Fibroblast of villous mesenchyme (primary cell): ENCODE results near the gene HECW1. TPM values are rescaled to one million over a fixed set of nuclear protein-coding genes. Genes with fewer than 3 reads are reported as not detected.

Experiments
- DNase-seq: peaks from one replicate; pipeline ENCODE4 v3.0.0-alpha.2; 2010; ENCODE audit warnings: low read depth
- H3K4me3 ChIP-seq: 2 replicates; pipeline ENCODE4 v1.5.1; 2011; ENCODE audit warnings: low read depth, mild to moderate bottlenecking, low read length
- CTCF ChIP-seq: IDR thresholded peaks from 2 replicates; pipeline ENCODE4 v1.5.1; 2012; ENCODE audit warnings: low read depth, mild to moderate bottlenecking, low read length; ENCODE audit not compliant: insufficient read depth
- total RNA-seq: library from RNA; depleted of rRNA; stranded (reverse); fragments of >200 nt; gene quantifications from 2 replicates; pipeline ENCODE4 v1.2.3, GENCODE V29; 2012

HECW1 gene
- total RNA-seq, 1 donor = 1.7 TPM

DNA sequence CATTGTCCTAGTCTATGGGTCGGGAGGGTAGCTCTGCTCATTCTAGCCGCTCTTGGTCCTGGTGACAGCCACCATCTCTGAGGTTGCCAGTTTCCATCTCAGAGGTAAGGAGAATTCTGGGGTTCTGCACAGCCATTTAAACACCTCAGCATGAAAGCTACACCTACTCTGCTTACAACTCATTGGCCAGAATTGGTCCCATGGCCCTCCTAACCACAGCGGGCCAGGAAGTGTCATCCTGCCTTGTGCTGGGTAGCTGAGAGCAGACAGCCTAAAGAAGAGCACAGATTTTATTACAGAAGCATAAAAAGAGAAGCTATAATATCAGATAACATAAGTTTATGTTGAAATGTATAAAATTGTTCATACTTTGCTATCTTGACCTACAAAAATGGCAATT is 152.7 kb downstream of the HECW1 start:
- no peak for DNase-seq
- TF ChIP-seq CTCF = no peak
- no peak overlapping the region for H3K4me3 ChIP-seq

DNA sequence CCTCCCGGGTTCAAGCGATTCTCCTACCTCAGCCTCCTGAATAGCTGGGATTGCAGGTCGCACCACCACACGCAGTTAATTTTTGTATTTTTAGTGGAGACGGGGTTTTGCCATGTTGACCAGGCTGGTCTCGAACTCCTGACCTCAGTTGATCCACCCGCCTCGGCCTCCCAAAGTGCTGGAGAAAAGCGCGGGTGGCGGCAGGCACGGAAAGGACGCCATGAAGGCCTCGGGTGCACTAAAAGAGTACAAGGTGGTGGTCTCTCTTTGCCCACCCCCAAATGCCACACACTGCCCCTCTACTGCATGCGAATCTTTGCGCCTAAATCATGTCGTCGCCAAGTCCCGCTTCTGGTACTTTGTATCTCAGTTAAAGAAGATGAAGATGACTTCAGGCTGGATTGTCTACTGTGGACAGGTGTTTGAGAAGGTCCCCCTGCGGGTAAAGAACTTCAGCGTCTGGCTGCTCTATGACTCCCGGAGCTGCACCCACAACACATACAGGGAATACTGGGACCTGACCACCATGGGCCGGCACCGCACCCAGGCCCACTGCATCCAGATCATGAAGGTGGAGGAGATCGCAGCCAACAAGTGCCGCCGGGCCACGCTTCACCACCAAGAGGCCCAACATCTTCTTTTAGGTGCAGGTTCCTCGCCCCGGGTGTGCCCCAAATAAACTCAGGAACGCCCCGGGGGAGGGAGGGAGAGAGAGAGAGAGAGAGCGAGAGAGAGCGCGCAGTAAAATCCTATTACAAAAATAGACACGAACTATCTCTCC is 161.7 kb downstream of the HECW1 start:
- no peak for DNase-seq
- H3K4me3 ChIP-seq = no peak overlapping the region
- no peak for TF ChIP-seq CTCF

GRCh38 chr7:43274752-43275151 is 162.3 kb downstream of the HECW1 start:
- H3K4me3 ChIP-seq = no peak overlapping the region
- no peak for DNase-seq
- no peak for TF ChIP-seq CTCF

DNA sequence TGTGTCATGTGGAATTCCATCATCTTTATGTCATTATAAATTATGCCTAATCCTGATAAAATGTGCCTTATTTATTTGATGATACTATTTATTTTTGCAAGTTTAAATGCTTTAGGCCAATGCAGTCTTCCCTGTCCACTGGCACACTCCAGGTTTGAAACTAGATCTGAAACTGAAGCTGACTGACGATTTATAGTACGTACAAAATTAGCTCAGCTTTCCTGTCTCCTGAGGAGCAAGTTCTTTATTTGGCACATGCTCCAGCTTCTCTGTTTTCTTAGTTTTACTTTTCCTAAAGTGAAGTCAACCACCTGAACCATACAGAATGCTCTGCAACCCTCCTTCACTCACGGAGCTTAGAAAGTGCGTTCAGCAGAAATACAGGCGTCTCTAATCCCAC is 164.1 kb downstream of the HECW1 start:
- no peak for DNase-seq
- H3K4me3 ChIP-seq = no peak overlapping the region
- TF ChIP-seq CTCF = no peak

DNA sequence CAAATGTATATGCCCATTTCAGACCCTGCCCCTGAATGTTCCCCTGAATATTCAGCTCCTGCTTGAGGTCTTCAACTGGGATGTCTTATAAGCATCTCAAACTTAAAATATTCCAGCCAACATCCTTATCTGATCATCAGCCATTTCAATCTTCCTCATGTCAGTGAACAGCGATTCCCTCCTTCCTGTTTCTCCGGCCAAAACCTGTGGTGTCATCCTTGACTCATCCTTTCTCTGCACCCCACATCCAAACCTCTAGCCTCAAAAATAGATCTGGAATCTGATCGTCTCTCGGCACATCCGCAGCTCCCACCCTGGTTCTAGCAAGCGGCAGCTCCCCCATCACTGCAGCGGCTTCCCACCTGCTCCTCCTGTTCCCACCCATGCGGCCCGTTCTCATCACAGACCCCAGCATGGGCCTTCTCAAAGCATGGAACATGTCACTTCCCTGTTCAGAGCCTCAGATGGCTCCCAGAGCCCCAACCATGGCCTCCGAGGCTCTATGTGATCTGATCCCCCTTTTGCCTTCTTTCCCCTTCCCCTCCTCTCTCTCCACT is 165.7 kb downstream of the HECW1 start:
- no peak overlapping the region for H3K4me3 ChIP-seq
- DNase-seq = no peak
- TF ChIP-seq CTCF = no peak

DNA sequence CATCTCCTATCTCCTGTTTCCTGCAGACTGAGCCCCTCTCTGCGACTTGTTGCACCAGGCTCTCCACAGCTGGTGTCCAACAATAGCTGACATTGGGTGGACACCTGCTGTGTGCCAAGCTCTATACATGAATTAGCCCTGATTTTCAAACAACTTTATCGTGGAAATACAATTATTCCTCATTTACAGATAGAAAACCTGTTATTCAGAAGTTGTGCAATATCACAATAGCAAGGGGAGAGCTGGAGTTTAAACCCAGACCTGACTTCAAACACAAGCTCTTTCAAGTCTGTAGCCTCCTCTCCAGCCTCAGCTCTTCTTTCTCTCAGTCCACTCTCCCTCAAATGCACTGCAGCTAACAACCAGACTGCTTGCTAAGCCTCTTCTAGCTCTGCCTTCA is 168.8 kb downstream of the HECW1 start:
- no peak for TF ChIP-seq CTCF
- no peak overlapping the region for H3K4me3 ChIP-seq
- DNase-seq = no peak

- H3K4me3 ChIP-seq = no peak overlapping the region
- no peak for TF ChIP-seq CTCF
- DNase-seq = no peak
Observed at GRCh38 chr7:43283706-43284105, 171.3 kb downstream of the HECW1 start.
